Brain pericyte (primary cell): ENCODE results near the gene SLC26A1.

Source experiments
- DNase-seq: peaks from one replicate; pipeline ENCODE4 v3.0.0-alpha.2; 2012; ENCODE audit warnings: low read depth, low spot score

Gene SLC26A1, protein sequence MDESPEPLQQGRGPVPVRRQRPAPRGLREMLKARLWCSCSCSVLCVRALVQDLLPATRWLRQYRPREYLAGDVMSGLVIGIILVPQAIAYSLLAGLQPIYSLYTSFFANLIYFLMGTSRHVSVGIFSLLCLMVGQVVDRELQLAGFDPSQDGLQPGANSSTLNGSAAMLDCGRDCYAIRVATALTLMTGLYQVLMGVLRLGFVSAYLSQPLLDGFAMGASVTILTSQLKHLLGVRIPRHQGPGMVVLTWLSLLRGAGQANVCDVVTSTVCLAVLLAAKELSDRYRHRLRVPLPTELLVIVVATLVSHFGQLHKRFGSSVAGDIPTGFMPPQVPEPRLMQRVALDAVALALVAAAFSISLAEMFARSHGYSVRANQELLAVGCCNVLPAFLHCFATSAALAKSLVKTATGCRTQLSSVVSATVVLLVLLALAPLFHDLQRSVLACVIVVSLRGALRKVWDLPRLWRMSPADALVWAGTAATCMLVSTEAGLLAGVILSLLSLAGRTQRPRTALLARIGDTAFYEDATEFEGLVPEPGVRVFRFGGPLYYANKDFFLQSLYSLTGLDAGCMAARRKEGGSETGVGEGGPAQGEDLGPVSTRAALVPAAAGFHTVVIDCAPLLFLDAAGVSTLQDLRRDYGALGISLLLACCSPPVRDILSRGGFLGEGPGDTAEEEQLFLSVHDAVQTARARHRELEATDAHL

DNA sequence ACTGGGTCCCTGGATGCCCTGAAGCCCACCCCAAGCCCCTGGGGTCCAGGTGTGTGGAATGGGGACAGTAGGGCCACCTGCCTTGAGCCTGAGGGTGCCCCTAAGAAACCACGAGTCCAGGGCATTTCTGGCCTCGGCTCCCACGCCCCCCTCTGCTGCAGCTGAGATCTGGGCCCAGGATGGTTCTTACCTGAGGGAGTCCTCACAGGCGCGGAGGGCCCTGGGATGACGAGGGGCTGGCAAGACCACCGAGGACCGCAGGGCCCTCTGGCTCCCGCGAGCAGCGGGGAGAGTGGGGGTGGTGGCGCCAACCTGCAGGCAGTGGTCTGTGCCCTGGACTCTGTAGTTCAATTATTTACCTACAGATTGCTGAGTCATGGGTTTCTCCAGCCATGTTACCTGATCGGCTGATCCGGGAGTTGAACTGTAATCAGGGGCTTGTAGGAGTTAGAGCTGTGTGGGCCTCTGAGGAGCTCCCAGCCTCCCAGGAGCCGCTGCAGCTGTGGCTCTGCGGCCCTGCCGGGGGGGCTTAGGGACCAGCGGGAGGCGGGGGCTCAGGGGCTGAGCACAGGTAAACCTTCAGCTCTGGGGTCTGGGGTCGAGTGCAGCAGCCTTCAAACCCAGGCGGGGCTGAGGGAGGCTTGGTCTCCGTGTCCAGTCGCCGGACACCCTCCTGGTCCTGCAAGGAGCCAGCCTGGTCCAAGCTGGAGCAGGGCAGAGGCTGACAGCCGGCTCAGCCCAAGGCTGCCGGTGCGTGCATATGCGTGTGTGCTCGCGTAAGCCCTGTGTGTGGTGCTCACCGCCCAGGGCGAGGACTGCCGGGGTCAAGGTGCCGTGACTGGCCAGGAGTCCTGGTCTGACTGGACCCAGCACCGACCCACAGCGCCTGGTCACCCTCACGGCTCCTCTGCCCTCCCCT, at the start of gene SLC26A1:
TSS of gene SLC26A1 (minus strand) at position 294 of the 919 bp plus-strand sequence. CDS start 1,701 bp downstream, outside the sequence.
- DNase-seq: no peak

- no peak for DNase-seq
Measured at GRCh38 chr4:1042352-1043055, 49.3 kb upstream of the SLC26A1 start.

- no peak for DNase-seq
Measured at GRCh38 chr4:1041936-1042330, 48.7 kb upstream of the SLC26A1 start.

DNA sequence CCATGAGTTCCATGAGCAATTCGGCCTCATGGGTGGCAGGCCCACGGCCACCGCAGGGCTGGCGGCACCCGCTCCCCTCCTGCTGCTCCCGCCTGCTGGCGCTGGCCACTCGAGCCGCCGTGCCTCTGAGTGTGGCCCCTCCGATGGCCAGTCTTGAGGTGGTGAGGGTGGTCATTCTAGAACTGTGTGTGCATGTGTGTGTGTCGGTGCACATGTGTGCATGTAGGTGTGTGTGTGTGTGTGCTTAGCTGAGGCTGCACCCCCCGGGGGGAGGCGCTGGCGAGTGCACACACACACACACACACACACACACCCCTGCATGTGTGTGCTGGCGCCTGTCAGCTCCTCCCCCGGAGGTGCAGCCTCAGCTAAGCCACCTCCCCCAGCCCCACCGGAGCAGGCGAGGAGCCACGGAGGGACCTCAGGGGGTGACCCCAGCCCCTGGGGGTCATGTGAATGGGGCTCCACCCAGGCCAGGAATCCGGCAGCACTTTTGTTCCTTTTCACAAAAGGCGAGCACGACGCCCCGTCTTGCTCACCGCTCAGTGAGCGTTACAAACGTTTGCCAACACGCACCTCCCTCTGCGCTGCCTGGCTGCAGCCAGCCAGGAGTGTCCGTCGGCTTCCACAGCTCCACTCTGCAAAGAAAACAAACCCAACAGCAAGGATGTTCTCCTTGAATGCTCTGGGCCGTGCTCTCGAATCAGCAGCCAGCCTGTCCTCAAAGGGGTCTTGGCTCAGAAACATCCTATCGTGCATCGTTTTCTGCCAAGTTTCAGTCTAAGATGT, 48.1 kb upstream of the SLC26A1 start:
- peak; percentile 47 for DNase-seq

DNA sequence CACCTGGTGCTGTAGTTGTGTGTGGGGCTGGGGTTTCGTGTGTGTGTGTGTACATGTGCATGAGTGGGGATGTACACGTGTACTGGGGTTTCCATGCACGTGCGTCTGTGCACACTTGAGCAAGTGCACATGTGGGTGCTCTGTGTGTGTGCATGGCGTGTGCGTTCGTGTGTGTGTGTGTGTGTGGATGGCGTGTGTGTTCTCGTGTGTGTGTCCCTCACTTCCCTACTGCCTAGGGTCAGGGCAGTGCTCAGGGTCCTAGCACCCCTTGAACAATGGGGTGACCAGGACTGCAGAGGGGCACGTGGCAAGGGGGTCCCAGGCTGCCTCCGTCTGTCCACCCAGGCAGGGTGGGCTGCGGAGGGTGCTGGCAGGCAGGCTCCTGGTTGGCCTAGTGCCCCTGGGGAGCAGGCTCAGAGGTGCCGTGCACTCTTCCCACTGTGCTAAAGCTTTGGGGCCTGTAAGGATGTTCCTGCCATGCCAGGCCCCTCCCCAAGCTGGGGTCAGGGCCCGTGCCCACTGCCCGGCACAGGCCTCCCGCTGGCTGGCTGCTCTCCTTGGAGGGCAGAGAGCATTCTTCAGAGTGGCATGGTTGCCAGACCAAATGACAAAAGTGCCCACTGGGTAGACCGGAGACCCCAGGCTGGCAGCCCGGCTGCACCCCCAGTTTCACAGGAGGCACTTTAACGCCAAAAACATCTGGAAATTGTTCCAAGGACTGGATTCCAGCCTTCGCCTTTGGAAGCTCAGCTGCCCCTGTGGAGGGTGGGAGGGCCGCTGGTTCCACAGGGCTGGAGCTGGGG, 47.3 kb upstream of the SLC26A1 start:
- DNase-seq: no peak

- DNase-seq: no peak
Measured at GRCh38 chr4:1039493-1040343, 46.5 kb upstream of the SLC26A1 start.

DNA sequence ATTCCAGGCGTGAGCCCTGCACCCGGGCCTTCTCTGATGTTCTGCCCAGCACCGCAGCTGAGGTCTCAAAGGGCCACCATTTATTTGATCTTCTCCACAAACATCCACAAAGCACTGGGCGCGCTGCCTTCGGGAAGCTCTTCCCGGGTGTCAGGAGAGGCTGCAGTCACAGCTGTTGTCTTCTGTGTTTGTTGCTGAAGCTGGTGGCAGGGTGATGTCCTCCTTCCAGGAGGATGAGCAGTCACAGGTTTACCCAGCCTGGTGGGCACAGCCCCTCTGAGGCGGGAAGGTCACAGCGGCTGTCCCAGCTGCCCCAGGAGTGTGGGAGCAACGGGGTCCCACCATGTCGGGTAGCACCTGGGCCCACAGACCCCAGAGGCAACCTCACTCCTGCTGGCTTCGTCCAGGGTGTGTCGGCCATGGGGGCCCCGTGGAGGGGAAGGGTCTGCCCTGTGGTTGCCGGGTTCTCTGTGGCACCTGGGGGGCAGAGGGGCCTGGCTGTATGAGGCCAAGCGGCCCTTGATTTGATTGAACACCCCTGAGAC, 45.8 kb upstream of the SLC26A1 start:
- DNase-seq: no peak

DNA sequence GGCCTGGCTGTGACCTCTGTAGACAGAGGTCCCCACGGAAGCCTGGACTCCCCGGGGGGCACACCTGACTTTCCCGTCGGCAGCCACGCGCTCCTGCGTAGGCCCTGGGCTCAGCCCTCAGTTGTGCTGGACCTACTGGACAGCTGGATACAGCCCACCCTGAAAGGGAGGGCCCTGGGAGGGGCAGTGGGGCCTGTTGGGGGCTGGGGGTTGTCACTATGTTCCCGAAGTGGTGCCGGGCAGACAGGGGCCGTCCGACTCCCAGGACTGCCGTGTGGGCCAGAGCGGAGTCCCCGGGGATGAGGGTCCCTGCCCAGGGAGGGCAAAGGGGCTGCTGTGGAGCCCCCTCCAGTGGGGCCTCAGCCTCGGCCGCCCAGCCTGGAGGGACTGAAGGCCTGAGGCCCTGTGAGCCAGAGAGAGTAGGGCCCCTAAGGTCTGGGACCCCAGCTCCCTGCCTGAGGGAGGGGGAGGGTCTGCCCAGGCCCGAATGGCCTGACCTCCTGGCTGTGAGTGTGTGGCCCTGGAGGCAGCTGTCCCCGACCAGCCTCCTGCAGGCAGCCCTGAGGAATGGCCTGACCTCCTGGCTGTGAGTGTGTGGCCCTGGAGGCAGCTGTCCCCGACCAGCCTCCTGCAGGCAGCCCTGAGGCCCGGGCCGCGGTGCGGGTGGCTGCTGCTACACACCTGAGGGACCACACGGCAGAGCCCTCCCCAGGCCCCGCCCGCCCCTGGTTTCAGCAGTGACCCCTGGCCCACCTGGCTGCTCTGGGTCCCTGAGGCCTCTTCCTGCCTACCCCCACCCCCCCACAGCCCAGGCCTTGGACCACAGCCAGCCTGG, 44.0 kb upstream of the SLC26A1 start:
- no peak for DNase-seq

DNA sequence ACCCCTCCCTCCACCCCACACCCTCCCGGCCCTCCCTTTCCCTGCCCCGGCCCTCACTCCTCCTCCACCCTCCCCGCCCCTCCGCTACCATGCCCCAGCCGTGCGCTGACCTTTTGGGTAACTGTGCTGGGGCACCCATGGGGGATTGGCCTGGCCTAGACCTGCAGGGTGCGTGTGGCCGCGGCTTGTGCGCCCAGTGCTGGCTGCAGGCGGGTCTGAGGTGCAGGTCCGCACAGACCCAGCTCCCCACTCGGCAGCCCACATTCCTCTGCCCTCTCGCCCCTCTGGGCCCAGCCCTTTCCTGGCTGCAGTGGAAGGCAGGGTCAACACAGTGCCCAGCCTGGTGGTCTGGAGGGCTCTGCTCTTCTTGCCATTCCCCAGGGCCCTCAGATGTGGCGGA, 42.9 kb upstream of the SLC26A1 start:
- no peak for DNase-seq

- no peak for DNase-seq
Measured at GRCh38 chr4:1035510-1035909, 42.3 kb upstream of the SLC26A1 start.

DNA sequence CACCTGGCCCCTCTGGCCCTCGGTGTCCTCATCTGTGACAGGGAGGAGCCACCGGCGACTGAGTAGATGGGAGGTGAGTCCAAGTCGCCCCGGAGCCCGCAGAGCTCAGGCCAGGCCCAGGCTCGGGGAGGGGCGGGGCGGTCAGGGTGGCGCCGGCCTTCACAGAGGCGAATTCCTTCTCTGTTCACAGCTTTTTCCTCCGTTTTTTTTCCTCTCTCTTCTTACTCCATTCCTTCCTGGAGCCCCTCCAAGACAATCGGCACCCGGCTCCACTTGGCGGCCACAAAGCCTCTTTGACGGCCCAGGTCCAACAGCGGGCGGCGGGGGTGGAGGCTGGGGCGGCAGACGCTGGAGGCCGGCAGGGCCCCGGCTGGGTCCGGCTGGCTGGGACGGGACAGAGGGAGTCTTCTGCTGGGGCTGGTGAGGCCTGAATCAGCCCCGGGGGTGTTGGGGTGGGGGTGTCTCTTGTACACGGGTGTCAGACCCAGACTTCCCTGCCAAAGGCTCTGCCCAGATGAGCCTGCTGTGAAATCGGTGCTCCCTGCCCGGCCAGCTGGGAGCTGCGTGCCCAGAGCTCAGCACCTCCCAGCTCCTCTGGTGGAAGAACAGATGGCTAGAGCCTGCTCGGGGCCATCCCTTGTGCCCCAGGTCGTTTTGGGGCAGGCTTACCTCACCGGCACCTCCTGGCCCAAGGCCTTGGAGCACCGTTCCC, 40.8 kb upstream of the SLC26A1 start:
- no peak for DNase-seq

- no peak for DNase-seq
Measured at GRCh38 chr4:1032861-1033260, 39.7 kb upstream of the SLC26A1 start.

DNA sequence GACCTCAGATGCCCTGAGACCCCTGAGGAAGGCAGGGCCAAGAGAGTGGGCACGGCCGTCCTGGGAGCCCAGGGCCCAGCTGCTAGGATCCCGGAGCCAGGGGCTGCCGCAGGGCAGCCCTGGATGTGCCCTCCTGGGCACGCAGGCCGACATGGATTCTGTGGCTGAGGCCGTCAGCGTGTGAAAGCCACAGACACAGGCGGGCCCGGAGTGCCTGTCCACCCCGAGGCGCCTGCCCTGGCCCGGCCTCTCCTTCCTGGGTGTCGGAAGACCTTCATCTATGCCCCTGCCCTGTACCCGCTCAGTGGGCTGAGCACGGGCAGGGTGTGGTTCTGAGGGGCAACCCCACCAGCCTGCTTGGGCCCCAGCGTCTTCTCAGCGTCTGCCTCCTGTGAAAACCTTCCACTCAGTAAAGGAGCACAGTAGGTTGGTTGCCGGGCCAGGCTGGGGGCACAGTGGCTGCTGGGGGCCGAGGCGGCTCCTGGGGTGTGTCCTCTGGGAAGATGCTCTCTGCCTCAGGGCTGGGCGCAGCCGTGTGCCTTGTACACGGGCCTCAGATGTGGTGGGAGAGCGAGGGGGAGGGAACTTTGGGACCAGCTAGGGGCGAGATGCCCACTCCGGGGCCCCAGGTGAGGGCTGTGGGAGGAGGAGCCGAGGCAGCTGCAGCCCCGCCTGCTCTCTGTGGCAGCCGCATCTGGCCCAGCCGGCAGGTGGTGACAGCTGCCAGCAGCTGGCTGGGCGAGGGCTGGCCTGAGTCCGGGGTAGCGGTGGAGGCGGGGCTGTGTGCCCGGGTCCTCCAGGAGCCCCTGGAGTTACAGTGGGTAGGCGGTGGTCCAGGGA, 39.0 kb upstream of the SLC26A1 start:
- no peak for DNase-seq

DNA sequence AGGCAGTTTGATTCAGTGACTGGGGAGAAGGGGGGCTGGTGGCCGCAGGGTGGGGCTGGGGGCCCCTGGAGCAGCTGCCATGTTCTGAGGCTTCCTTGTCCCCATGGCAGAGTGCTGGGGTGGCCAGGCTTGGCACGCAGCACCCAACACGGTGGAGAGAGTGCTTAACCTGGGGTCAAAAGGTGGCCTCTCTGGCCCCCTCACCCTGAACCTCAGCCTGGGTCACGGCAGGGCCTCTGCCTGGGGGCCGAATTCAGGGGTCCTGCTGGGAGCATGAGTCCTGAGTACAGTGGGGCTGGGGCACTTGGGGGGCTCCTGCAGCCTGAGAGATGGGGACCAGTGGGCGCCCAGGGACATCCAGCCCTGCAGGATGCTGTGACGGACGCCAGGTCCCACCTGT, 38.1 kb upstream of the SLC26A1 start:
- DNase-seq: no peak

GRCh38 chr4:1030559-1030958, 37.4 kb upstream of the SLC26A1 start:
- no peak for DNase-seq

GRCh38 chr4:1030031-1030430, 36.8 kb upstream of the SLC26A1 start:
- no peak for DNase-seq
